ENCODE data around the gene TUBA3E.
"Not testable (repeated sequence)": the region's sequence is repeated elsewhere in the genome, so short reads cannot be mapped to it uniquely, and the experiment has no call there.

GRCh38 chr2:130193824-130194223, 4.4 kb downstream of the TUBA3E start:
- TF ChIP-seq CTCF, POLR2A (IDR thresholded peaks at IDR 0.05): not testable (repeated sequence)

All from adrenal gland (tissue), 5 donors.